Measurements from ENCODE around the gene SMIM5. TPM values are rescaled to one million over a fixed set of nuclear protein-coding genes. Genes with fewer than 3 reads are reported as not detected.

SMIM5 gene
- total RNA-seq, 2 donors from 2014 or later: 0.27 to 0.28 TPM

- no peak overlapping the region for H3K27ac ChIP-seq
Observed at GRCh38 chr17:75652341-75652740, 19.1 kb downstream of the SMIM5 start.

GRCh38 chr17:75652934-75653549 is 19.8 kb downstream of the SMIM5 start:
- Histone ChIP-seq H3K9me3 (no peaks in the 10 kb centered on the region), H3K27ac (no peak overlapping the region), H3K36me3 (peaks cover 35% of the 10 kb centered on the region), H3K4me3 (no peak overlapping the region), H3K4me1 (ENCODE audit: control insufficient read depth in 1 of 2, low read depth in 2 of 2) (no peaks in the 10 kb centered on the region), H3K27me3 (replicated peaks; ENCODE audit: insufficient read depth) (no peaks in the 10 kb centered on the region)
- DNase-seq (ENCODE audit: low spot score) (no peak), ATAC-seq (ENCODE audit: insufficient number of reproducible peaks, low FRiP score, low read depth) (no peak)
- TF ChIP-seq CTCF (IDR thresholded peaks at IDR 0.05): peak; percentile 29

More at GRCh38 chr17:75652341-75652740, 19.1 kb downstream of the SMIM5 start:
- peaks cover 36% of the 10 kb centered on the region for H3K36me3 ChIP-seq
- H3K4me1 ChIP-seq (ENCODE audit: control insufficient read depth in 1 of 2, low read depth in 2 of 2): no peaks in the 10 kb centered on the region
- no peaks in the 10 kb centered on the region for H3K27me3 ChIP-seq (replicated peaks; ENCODE audit: insufficient read depth)
- no peak for TF ChIP-seq CTCF (IDR thresholded peaks at IDR 0.05)
- DNase-seq (ENCODE audit: low spot score) (no peak), ATAC-seq (ENCODE audit: insufficient number of reproducible peaks, low FRiP score, low read depth) (no peak)
- no peaks in the 10 kb centered on the region for H3K9me3 ChIP-seq
- H3K4me3 ChIP-seq: no peak overlapping the region

- no peak for ATAC-seq (ENCODE audit: insufficient number of reproducible peaks, low FRiP score, low read depth)
- Histone ChIP-seq H3K4me3 (no peak overlapping the region), H3K36me3 (peaks cover 38% of the 10 kb centered on the region), H3K27me3 (replicated peaks; ENCODE audit: insufficient read depth) (no peaks in the 10 kb centered on the region), H3K27ac (no peak overlapping the region), H3K4me1 (ENCODE audit: control insufficient read depth in 1 of 2, low read depth in 2 of 2) (no peaks in the 10 kb centered on the region), H3K9me3 (no peaks in the 10 kb centered on the region)
- no peak for DNase-seq (ENCODE audit: low spot score)
- TF ChIP-seq CTCF (IDR thresholded peaks at IDR 0.05): no peak
Observed at GRCh38 chr17:75654176-75654575, 20.9 kb downstream of the SMIM5 start.

GRCh38 chr17:75658237-75658636 is 25.0 kb downstream of the SMIM5 start:
- no peak for ATAC-seq (ENCODE audit: insufficient number of reproducible peaks, low FRiP score, low read depth)
- no peaks in the 10 kb centered on the region for H3K4me1 ChIP-seq (ENCODE audit: control insufficient read depth in 1 of 2, low read depth in 2 of 2)
- H3K27me3 ChIP-seq (replicated peaks; ENCODE audit: insufficient read depth): no peaks in the 10 kb centered on the region
- no peak overlapping the region for H3K27ac ChIP-seq
- no peaks in the 10 kb centered on the region for H3K9me3 ChIP-seq
- TF ChIP-seq CTCF (IDR thresholded peaks at IDR 0.05): no peak
- H3K4me3 ChIP-seq: no peak overlapping the region
- DNase-seq (ENCODE audit: low spot score): no peak
- peaks cover 28% of the 10 kb centered on the region for H3K36me3 ChIP-seq

GRCh38 chr17:75661531-75661930 is 28.3 kb downstream of the SMIM5 start:
- no peak for TF ChIP-seq CTCF (IDR thresholded peaks at IDR 0.05)
- Histone ChIP-seq H3K36me3 (peaks cover 25% of the 10 kb centered on the region), H3K9me3 (no peaks in the 10 kb centered on the region), H3K4me3 (no peak overlapping the region), H3K27me3 (replicated peaks; ENCODE audit: insufficient read depth) (no peaks in the 10 kb centered on the region), H3K4me1 (ENCODE audit: control insufficient read depth in 1 of 2, low read depth in 2 of 2) (peaks cover 8 to 10% of the 10 kb centered on the region in 2 donors), H3K27ac (no peak overlapping the region)
- ATAC-seq (ENCODE audit: insufficient number of reproducible peaks, low FRiP score, low read depth) (no peak), DNase-seq (ENCODE audit: low spot score) (no peak)

Measured in thoracic aorta (tissue), 2 donors.